K562 (cell line): Measurements from ENCODE around the gene BAHD1. TPM values are rescaled to one million over a fixed set of nuclear protein-coding genes. Genes with fewer than 3 reads are reported as not detected.

ENCODE experiments used
- MBD2 ChIP-seq: sonication (generic); IDR thresholded peaks from 2 replicates; pipeline ENCODE4 v1.6.1; 2016; ENCODE audit warnings: low read depth, borderline replicate concordance
- NEUROD1 ChIP-seq: fragments of 150-350 bp; IDR thresholded peaks from 2 replicates; pipeline ENCODE4 v1.6.1; 2014; ENCODE audit warnings: borderline replicate concordance, low read length, low read depth; ENCODE audit not compliant: partially characterized antibody
- NFRKB ChIP-seq: fragments of 450-650 bp; IDR thresholded peaks from 2 replicates; pipeline ENCODE4 v1.6.1; 2016; ENCODE audit warnings: low read depth
- PCBP1 ChIP-seq: fragments of 200-400 bp; formaldehyde crosslinking; IDR thresholded peaks from 2 replicates; pipeline ENCODE4 v1.6.1; 2018; ENCODE audit warnings: mild to moderate bottlenecking, low read depth, low read length; ENCODE audit not compliant: poor library complexity, severe bottlenecking
- RAD21 ChIP-seq, 2 experiments: fragments of 250-450 bp in 1 of 2; fragments of 450-650 bp in 1 of 2; sonication (Bioruptor Pico) in 1 of 2; formaldehyde crosslinking in 1 of 2; IDR thresholded peaks in 1 of 2; conservative IDR thresholded peaks in 1 of 2; 2 replicates each; pipeline versions ENCODE4 v1.4.0 to v1.8.0; 2020 to 2022; ENCODE audit warnings: mild to moderate bottlenecking in 2 of 2, moderate library complexity in 1 of 2
- RBBP5 ChIP-seq: fragments of 200-600 bp; sonication (generic); IDR thresholded peaks from 2 replicates; pipeline ENCODE4 v1.6.1; 2012; ENCODE audit warnings: borderline replicate concordance, mild to moderate bottlenecking, low read length, control low read depth, inconsistent platforms; ENCODE audit not compliant: insufficient read depth, poor library complexity, severe bottlenecking
- ZNF592 ChIP-seq: fragments of 450-650 bp; IDR thresholded peaks from 2 replicates; pipeline ENCODE4 v1.6.1; 2017; ENCODE audit warnings: antibody characterized with exemption, mild to moderate bottlenecking
- polyA plus RNA-seq, 8 experiments: library from polyadenylated mRNA; depleted of rRNA in 4 of 8; stranded (reverse) in 5 of 8; unstranded in 3 of 8; fragments of >200 nt; fragmentation: Nextera tagmentation in 2 of 8; fragmentation: Illumina TruSeq in 1 of 8; extraction: Ambion mirVana in 2 of 8; extraction: Trizol in 1 of 8; gene quantifications; 2 replicates each; pipeline versions ENCODE4 v1.2.1 to v1.2.3, GENCODE V29; 2011 to 2014; ENCODE audit warnings: inconsistent platforms in 1 of 8, missing spikeins in 1 of 8
- total RNA-seq, 7 experiments: library from RNA; depleted of rRNA in 6 of 7; stranded (reverse); fragments of >200 nt in 6 of 7; fragmentation: Illumina TruSeq in 2 of 7; extraction: Trizol in 2 of 7; gene quantifications; 2 replicates each; pipeline versions ENCODE4 v1.2.1 to v1.2.3, GENCODE V29; 2011 to 2021; ENCODE audit warnings: low replicate concordance in 1 of 7
- TF ChIP-seq, protein P1 (sequence below), 2 experiments: fragments of 450-650 bp in 1 of 2; sonication (generic) in 1 of 2; formaldehyde crosslinking in 1 of 2; IDR thresholded peaks; 2 replicates each; pipeline versions ENCODE4 v1.7.1 to v1.9.0; 2016 to 2022; ENCODE audit warnings: inconsistent platforms in 1 of 2, mild to moderate bottlenecking in 1 of 2, missing genetic modification reagents in 1 of 2
- TF ChIP-seq, protein P2 (sequence below): fragments of 450-650 bp; formaldehyde crosslinking; IDR thresholded peaks from 2 replicates; pipeline ENCODE4 v1.4.0; 2022; ENCODE audit warnings: missing genetic modification characterization

The BAHD1 gene
- total and polyA plus RNA-seq, 9 of the 15 experiments (the other 6 are each of a cell fraction or from before 2014, with no cell fraction given) = 0.55 to 38.5 (median 11.5) TPM

GRCh38 chr15:40506964-40507571 lies 66.3 kb downstream of the BAHD1 start (continued):
- TF ChIP-seq, protein P1, sequence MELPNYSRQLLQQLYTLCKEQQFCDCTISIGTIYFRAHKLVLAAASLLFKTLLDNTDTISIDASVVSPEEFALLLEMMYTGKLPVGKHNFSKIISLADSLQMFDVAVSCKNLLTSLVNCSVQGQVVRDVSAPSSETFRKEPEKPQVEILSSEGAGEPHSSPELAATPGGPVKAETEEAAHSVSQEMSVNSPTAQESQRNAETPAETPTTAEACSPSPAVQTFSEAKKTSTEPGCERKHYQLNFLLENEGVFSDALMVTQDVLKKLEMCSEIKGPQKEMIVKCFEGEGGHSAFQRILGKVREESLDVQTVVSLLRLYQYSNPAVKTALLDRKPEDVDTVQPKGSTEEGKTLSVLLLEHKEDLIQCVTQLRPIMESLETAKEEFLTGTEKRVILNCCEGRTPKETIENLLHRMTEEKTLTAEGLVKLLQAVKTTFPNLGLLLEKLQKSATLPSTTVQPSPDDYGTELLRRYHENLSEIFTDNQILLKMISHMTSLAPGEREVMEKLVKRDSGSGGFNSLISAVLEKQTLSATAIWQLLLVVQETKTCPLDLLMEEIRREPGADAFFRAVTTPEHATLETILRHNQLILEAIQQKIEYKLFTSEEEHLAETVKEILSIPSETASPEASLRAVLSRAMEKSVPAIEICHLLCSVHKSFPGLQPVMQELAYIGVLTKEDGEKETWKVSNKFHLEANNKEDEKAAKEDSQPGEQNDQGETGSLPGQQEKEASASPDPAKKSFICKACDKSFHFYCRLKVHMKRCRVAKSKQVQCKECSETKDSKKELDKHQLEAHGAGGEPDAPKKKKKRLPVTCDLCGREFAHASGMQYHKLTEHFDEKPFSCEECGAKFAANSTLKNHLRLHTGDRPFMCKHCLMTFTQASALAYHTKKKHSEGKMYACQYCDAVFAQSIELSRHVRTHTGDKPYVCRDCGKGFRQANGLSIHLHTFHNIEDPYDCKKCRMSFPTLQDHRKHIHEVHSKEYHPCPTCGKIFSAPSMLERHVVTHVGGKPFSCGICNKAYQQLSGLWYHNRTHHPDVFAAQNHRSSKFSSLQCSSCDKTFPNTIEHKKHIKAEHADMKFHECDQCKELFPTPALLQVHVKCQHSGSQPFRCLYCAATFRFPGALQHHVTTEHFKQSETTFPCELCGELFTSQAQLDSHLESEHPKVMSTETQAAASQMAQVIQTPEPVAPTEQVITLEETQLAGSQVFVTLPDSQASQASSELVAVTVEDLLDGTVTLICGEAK (IDR thresholded peaks at IDR 0.05) = no peak
- TF ChIP-seq, protein P1 (CRISPR knock-in tag; IDR thresholded peaks at IDR 0.05) = no peak
- peak; percentile 32 for TF ChIP-seq NEUROD1
- no peak for TF ChIP-seq PCBP1
- TF ChIP-seq, protein P2, sequence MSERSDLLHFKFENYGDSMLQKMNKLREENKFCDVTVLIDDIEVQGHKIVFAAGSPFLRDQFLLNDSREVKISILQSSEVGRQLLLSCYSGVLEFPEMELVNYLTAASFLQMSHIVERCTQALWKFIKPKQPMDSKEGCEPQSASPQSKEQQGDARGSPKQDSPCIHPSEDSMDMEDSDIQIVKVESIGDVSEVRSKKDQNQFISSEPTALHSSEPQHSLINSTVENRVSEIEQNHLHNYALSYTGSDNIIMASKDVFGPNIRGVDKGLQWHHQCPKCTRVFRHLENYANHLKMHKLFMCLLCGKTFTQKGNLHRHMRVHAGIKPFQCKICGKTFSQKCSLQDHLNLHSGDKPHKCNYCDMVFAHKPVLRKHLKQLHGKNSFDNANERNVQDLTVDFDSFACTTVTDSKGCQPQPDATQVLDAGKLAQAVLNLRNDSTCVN (CRISPR knock-in tag) = no peak
- TF ChIP-seq MBD2 = no peak
- 0 out of 2 replicates have a peak, but pooled peaks have one; percentile 61 for TF ChIP-seq NFRKB
- TF ChIP-seq RBBP5 = peak; percentile 63
- TF ChIP-seq ZNF592 = peak; percentile 82
- TF ChIP-seq RAD21 (CRISPR knock-in tag; conservative IDR thresholded peaks at IDR 0.05 in 1 of 2, IDR thresholded peaks at IDR 0.05 in 1 of 2) = peak; percentile 47 to 80
